Glutamatergic neuron (in vitro differentiated cells): ENCODE data around the gene FAM180B. TPM values are rescaled to one million over a fixed set of nuclear protein-coding genes. Genes with fewer than 3 reads are reported as not detected.
A peak's percentile ranks its signal among the peaks of the same experiment; 100 is the strongest.

Experiments used
- DNase-seq: peaks from one replicate; pipeline ENCODE4 v3.0.0; 2022
- H3K27ac Mint-ChIP-seq: one replicate; pipeline ENCODE4 v1.8.0; 2020; ENCODE audit warnings: mild to moderate bottlenecking, mixed read lengths, inconsistent platforms; ENCODE audit not compliant: unreplicated experiment
- H3K27me3 Mint-ChIP-seq: one replicate; pipeline ENCODE4 v1.8.0; 2020; ENCODE audit warnings: mild to moderate bottlenecking, moderate library complexity, mixed read lengths, inconsistent platforms; ENCODE audit not compliant: unreplicated experiment
- H3K36me3 Mint-ChIP-seq: one replicate; pipeline ENCODE4 v1.8.0; 2020; ENCODE audit warnings: mild to moderate bottlenecking, mixed read lengths, inconsistent platforms; ENCODE audit not compliant: unreplicated experiment
- H3K4me1 Mint-ChIP-seq: one replicate; pipeline ENCODE4 v1.8.0; 2020; ENCODE audit warnings: mild to moderate bottlenecking, low read depth, mixed read lengths, inconsistent platforms; ENCODE audit not compliant: unreplicated experiment
- H3K4me3 Mint-ChIP-seq: one replicate; pipeline ENCODE4 v1.8.0; 2020; ENCODE audit warnings: mild to moderate bottlenecking, mixed read lengths, inconsistent platforms; ENCODE audit not compliant: unreplicated experiment
- H3K9me3 Mint-ChIP-seq: one replicate; pipeline ENCODE4 v1.8.0; 2020; ENCODE audit warnings: mild to moderate bottlenecking, moderate library complexity, mixed read lengths, inconsistent platforms; ENCODE audit not compliant: unreplicated experiment
- total RNA-seq: library from RNA; stranded (reverse); fragmentation: NEBNext Ultra II Directional; extraction: Animal tissue kit (Norgen Biotek cat#: 25700); gene quantifications from one replicate; pipeline ENCODE4 v1.2.1, GENCODE V29; 2021; ENCODE audit not compliant: unreplicated experiment
- TF ChIP-seq, protein P1 (sequence below): fragments of 200-600 bp; sonication (generic); IDR thresholded peaks from one replicate; pipeline ENCODE4 v1.5.0; 2021; ENCODE audit not compliant: partially characterized antibody, unreplicated experiment

The FAM180B gene
- total RNA-seq, 1 donor from 2014 or later = not detected

DNA sequence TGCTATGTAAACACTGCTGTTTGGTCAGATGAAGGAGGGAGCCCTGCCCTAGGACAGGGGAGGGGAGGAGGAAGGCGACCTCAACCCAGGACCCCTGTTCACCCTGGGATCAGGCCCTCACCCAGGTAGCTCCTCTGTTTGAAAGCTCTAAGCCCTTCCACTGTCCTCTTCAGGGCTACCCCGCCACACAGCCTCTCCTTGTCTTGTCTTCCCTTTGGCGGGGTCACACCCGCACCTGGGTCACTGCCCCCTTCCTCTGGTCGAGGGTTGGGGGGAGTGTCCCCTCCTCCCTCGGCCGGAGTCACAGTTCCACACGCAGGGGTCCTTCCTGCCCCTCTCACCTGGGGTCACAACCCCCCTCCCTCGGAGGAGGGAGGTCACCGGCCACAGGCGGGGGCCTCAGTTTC lies 21.5 kb upstream of the FAM180B start:
- Mint-ChIP-seq H3K27me3 (peaks cover 1% of the 10 kb centered on the region), H3K9me3 (peaks cover 2% of the 10 kb centered on the region), H3K27ac (no peak overlapping the region), H3K4me1 (no peaks in the 10 kb centered on the region), H3K36me3 (no peaks in the 10 kb centered on the region), H3K4me3 (peak overlapping the region; percentile 78)
- DNase-seq = no peak
- TF ChIP-seq, protein P1, sequence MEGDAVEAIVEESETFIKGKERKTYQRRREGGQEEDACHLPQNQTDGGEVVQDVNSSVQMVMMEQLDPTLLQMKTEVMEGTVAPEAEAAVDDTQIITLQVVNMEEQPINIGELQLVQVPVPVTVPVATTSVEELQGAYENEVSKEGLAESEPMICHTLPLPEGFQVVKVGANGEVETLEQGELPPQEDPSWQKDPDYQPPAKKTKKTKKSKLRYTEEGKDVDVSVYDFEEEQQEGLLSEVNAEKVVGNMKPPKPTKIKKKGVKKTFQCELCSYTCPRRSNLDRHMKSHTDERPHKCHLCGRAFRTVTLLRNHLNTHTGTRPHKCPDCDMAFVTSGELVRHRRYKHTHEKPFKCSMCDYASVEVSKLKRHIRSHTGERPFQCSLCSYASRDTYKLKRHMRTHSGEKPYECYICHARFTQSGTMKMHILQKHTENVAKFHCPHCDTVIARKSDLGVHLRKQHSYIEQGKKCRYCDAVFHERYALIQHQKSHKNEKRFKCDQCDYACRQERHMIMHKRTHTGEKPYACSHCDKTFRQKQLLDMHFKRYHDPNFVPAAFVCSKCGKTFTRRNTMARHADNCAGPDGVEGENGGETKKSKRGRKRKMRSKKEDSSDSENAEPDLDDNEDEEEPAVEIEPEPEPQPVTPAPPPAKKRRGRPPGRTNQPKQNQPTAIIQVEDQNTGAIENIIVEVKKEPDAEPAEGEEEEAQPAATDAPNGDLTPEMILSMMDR = no peak

DNA sequence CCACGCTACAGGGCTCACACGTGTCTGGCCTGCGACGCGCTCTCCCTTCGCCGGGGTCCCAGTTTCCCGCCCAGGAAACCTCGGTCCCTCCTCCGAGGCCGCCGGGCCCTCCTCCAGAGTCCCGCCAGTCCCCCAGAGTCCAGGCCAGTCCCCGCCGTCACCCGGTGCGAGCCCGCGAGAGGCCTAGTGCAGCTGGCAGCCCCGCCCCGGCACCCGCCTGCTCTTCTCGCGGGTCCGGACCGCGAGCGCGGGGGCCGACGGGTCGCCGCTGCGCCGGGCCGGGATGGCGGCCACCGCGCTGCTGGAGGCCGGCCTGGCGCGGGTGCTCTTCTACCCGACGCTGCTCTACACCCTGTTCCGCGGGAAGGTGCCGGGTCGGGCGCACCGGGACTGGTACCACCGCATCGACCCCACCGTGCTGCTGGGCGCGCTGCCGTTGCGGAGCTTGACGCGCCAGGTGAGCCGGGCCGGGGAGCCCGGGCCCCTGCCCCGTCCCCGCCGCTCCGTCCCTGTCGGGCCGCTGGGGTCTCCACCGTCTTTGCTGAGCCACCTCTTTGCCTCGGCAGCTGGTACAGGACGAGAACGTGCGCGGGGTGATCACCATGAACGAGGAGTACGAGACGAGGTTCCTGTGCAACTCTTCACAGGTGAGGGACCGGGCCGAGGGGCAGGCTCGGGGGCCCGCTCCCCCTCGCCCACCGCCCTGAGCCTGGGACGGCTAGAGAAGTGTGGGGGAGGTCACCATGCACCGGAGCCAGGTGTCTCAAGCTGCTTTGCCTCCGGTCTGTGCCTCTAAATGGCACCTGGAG lies 20.9 kb upstream of the FAM180B start, which contains the start of gene PTPMT1:
Gene PTPMT1 (plus strand): TSS at position 260 of the 809 bp plus-strand sequence. CDS start 24 bp downstream, at position 284.
- H3K27me3 Mint-ChIP-seq = peaks cover 3% of the 10 kb centered on the region

DNA sequence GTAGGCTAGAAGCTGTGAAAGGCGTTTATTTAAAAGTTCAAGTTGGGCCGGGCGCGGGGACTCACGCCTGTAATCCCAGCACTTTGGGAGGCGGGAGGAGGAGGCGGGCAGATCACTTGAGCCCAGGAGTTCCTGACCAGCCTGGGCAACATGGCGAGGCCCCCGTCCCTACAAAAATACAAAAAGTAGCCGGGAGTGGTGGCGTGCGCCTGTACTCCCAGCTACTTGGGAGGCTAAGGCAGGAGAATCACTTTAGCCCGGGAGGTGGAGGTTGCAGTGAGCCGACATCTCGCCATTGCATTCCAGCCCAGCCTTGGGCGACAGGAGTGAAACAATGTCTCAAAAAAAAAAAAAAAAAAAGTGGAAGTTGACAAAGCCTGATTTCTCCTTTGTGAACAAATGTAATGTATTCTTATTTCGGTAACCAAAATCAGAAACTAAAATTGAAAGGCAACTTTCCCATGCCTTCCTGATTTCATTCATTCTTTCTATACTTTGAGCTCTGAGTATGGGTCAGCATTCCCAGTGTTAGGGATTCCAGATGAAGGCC lies 20.3 kb upstream of the FAM180B start:
- no peak for DNase-seq

More for the DNA sequence above, 20.9 kb upstream of the FAM180B start, which contains the start of gene PTPMT1:
- Mint-ChIP-seq H3K4me3 (peak within 1 kb of the TSS; percentile 78), H3K4me1 (no peaks in the 10 kb centered on the region), H3K36me3 (no peaks in the 10 kb centered on the region), H3K9me3 (peaks cover 2% of the 10 kb centered on the region), H3K27ac (no peak within 1 kb of the TSS)
- TF ChIP-seq, protein P1 = no peak
- peak; percentile 75 for DNase-seq

DNA sequence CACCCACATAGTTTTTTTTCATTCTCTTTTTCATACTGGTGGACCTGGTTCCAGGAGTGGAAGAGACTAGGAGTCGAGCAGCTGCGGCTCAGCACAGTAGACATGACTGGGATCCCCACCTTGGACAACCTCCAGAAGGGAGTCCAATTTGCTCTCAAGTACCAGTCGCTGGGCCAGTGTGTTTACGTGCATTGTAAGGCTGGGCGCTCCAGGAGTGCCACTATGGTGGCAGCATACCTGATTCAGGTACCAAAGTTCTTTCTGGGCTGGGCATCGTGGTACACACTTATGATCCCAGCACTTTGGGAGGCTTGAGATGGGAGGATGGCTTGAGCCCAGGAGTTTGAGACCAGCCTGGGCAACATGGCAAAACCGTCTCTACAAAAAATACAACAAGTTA lies 16.8 kb upstream of the FAM180B start:
- Mint-ChIP-seq H3K4me1 (no peaks in the 10 kb centered on the region), H3K9me3 (peaks cover 2% of the 10 kb centered on the region), H3K27me3 (peaks cover 3% of the 10 kb centered on the region), H3K36me3 (peaks cover 5% of the 10 kb centered on the region), H3K27ac (no peak overlapping the region), H3K4me3 (no peak overlapping the region)
- TF ChIP-seq, protein P1 = no peak
- DNase-seq = no peak

More for the DNA sequence above, 20.3 kb upstream of the FAM180B start:
- Mint-ChIP-seq H3K9me3 (peaks cover 2% of the 10 kb centered on the region), H3K27ac (no peak overlapping the region), H3K27me3 (peaks cover 3% of the 10 kb centered on the region), H3K4me3 (peak overlapping the region; percentile 76), H3K36me3 (no peaks in the 10 kb centered on the region), H3K4me1 (no peaks in the 10 kb centered on the region)
- TF ChIP-seq, protein P1 = no peak
